NCI-H774 (cell line): Measurements from ENCODE around the gene SLC2A6.

Experiments
- DNase-seq: peaks from one replicate; lab custom pipeline; 2025; lab: John Stamatoyannopoulos, UW

SLC2A6 gene

GRCh38 chr9:133478851-133479711, at the start of gene SLC2A6:
Gene SLC2A6, minus strand, starts transcription at chr9:133479099. Its CDS starts 40 bp downstream, at chr9:133479059.
- peak; percentile 86 for DNase-seq

GRCh38 chr9:133528001-133528875, 49.3 kb upstream of the SLC2A6 start:
- no peak for DNase-seq

- no peak for DNase-seq
Measured at GRCh38 chr9:133527444-133527920, 48.6 kb upstream of the SLC2A6 start.

- DNase-seq: no peak
Measured at GRCh38 chr9:133526721-133527321, 47.9 kb upstream of the SLC2A6 start.

- DNase-seq: no peak
Measured at GRCh38 chr9:133525677-133526076, 46.8 kb upstream of the SLC2A6 start.

- DNase-seq: no peak
Measured at GRCh38 chr9:133524679-133525228, 45.9 kb upstream of the SLC2A6 start, which contains the start of gene MYMK. Gene MYMK, minus strand, starts transcription at chr9:133524959. Its CDS starts 115 bp downstream, at chr9:133524844.

GRCh38 chr9:133524146-133524545, 45.2 kb upstream of the SLC2A6 start:
- no peak for DNase-seq

GRCh38 chr9:133523106-133523505, 44.2 kb upstream of the SLC2A6 start:
- no peak for DNase-seq

- DNase-seq: no peak
Measured at GRCh38 chr9:133522073-133522910, 43.4 kb upstream of the SLC2A6 start.

- DNase-seq: no peak
Measured at GRCh38 chr9:133521122-133522072, 42.5 kb upstream of the SLC2A6 start.

GRCh38 chr9:133520121-133520835, 41.4 kb upstream of the SLC2A6 start:
- no peak for DNase-seq

GRCh38 chr9:133519693-133520092, 40.8 kb upstream of the SLC2A6 start:
- DNase-seq: no peak

- no peak for DNase-seq
Measured at GRCh38 chr9:133518706-133519449, 40.0 kb upstream of the SLC2A6 start.

GRCh38 chr9:133518200-133518599, 39.3 kb upstream of the SLC2A6 start:
- DNase-seq: peak; percentile 31

- DNase-seq: no peak
Measured at GRCh38 chr9:133517711-133518110, 38.8 kb upstream of the SLC2A6 start.

GRCh38 chr9:133516961-133517350, 38.1 kb upstream of the SLC2A6 start:
- DNase-seq: no peak

- DNase-seq: no peak
Measured at GRCh38 chr9:133516256-133516960, 37.5 kb upstream of the SLC2A6 start.
